ENCODE results near the gene ZNF76. TPM values are rescaled to one million over a fixed set of nuclear protein-coding genes. Genes with fewer than 3 reads are reported as not detected.
A peak's percentile ranks its signal among the peaks of the same experiment; 100 is the strongest.

The ZNF76 gene
- total RNA-seq, 1 donor from 2014 or later, result 12.7 TPM

- H3K27me3 Mint-ChIP-seq (ENCODE audit: low read depth, unreplicated experiment), result peaks cover 37% of the 10 kb centered on the region
- peaks cover 1% of the 10 kb centered on the region for H3K4me1 Mint-ChIP-seq (ENCODE audit: low read depth, unreplicated experiment)
- H4K20me1 ChIP-seq (ENCODE audit: insufficient read depth, low read length), result no peaks in the 10 kb centered on the region
- no peaks in the 10 kb centered on the region for H3K9me3 ChIP-seq (ENCODE audit: insufficient read depth, low read depth, low read length)
- H3K27ac Mint-ChIP-seq (ENCODE audit: unreplicated experiment), result no peak overlapping the region
- H3K27me3 ChIP-seq (ENCODE audit: insufficient read depth, low read length), result peaks cover 10% of the 10 kb centered on the region
- H3K4me2 ChIP-seq (ENCODE audit: low read length), result peak overlapping the region; percentile 88
- peak overlapping the region; percentile 86 for H3K4me3 Mint-ChIP-seq (ENCODE audit: unreplicated experiment)
- H3K4me1 ChIP-seq (ENCODE audit: insufficient read depth, low read length), result peaks cover 9% of the 10 kb centered on the region
- no peaks in the 10 kb centered on the region for H3K36me3 ChIP-seq (ENCODE audit: insufficient read depth, low read length)
- peak overlapping the region; percentile 79 for H2AFZ ChIP-seq (ENCODE audit: low read depth, low read length)
- TF ChIP-seq, protein P1, sequence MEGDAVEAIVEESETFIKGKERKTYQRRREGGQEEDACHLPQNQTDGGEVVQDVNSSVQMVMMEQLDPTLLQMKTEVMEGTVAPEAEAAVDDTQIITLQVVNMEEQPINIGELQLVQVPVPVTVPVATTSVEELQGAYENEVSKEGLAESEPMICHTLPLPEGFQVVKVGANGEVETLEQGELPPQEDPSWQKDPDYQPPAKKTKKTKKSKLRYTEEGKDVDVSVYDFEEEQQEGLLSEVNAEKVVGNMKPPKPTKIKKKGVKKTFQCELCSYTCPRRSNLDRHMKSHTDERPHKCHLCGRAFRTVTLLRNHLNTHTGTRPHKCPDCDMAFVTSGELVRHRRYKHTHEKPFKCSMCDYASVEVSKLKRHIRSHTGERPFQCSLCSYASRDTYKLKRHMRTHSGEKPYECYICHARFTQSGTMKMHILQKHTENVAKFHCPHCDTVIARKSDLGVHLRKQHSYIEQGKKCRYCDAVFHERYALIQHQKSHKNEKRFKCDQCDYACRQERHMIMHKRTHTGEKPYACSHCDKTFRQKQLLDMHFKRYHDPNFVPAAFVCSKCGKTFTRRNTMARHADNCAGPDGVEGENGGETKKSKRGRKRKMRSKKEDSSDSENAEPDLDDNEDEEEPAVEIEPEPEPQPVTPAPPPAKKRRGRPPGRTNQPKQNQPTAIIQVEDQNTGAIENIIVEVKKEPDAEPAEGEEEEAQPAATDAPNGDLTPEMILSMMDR (IDR thresholded peaks at IDR 0.05; ENCODE audit: insufficient read depth, low read depth, low read length), result no peak
- TF ChIP-seq EZH2 (IDR thresholded peaks at IDR 0.05; ENCODE audit: insufficient read depth, low read length), result peak; percentile 35
- H3K27ac ChIP-seq (ENCODE audit: low read depth, low read length), result no peak overlapping the region
- peak overlapping the region; percentile 40 for H3K9ac ChIP-seq (ENCODE audit: low read length)
- FAIRE-seq (no peak), DNase-seq (ENCODE audit: low read depth) (peak; percentile 14)
- no peaks in the 10 kb centered on the region for H3K79me2 ChIP-seq (ENCODE audit: insufficient read depth, low read length)
- no peaks in the 10 kb centered on the region for H3K9me3 Mint-ChIP-seq (ENCODE audit: unreplicated experiment)
- H3K36me3 Mint-ChIP-seq (ENCODE audit: low read depth, unreplicated experiment), result peaks cover 9% of the 10 kb centered on the region
- H3K4me3 ChIP-seq (ENCODE audit: insufficient read depth, low read depth, low read length), result peak overlapping the region; percentile 63
Measured at GRCh38 chr6:35317483-35318195, 58.1 kb downstream of the ZNF76 start.

- H3K27me3 ChIP-seq (ENCODE audit: insufficient read depth, low read length), result peaks cover 10% of the 10 kb centered on the region
- H3K36me3 ChIP-seq (ENCODE audit: insufficient read depth, low read length), result no peaks in the 10 kb centered on the region
- peak overlapping the region; percentile 79 for H2AFZ ChIP-seq (ENCODE audit: low read depth, low read length)
- peak overlapping the region; percentile 63 for H3K9ac ChIP-seq (ENCODE audit: low read length)
- H3K36me3 Mint-ChIP-seq (ENCODE audit: low read depth, unreplicated experiment), result peaks cover 10% of the 10 kb centered on the region
- peaks cover 1% of the 10 kb centered on the region for H3K4me1 Mint-ChIP-seq (ENCODE audit: low read depth, unreplicated experiment)
- peak overlapping the region; percentile 63 for H3K4me3 ChIP-seq (ENCODE audit: insufficient read depth, low read depth, low read length)
- H3K27ac Mint-ChIP-seq (ENCODE audit: unreplicated experiment), result peak overlapping the region; percentile 47
- H3K4me3 Mint-ChIP-seq (ENCODE audit: unreplicated experiment), result peak overlapping the region; percentile 86
- no peaks in the 10 kb centered on the region for H3K79me2 ChIP-seq (ENCODE audit: insufficient read depth, low read length)
- H3K9me3 Mint-ChIP-seq (ENCODE audit: unreplicated experiment), result no peaks in the 10 kb centered on the region
- no peak overlapping the region for H3K27ac ChIP-seq (ENCODE audit: low read depth, low read length)
- DNase-seq (ENCODE audit: low read depth) (peak; percentile 58), FAIRE-seq (no peak)
- TF ChIP-seq, protein P1 (IDR thresholded peaks at IDR 0.05; ENCODE audit: insufficient read depth, low read depth, low read length), result no peak
- no peak for TF ChIP-seq EZH2 (IDR thresholded peaks at IDR 0.05; ENCODE audit: insufficient read depth, low read length)
- peaks cover 9% of the 10 kb centered on the region for H3K4me1 ChIP-seq (ENCODE audit: insufficient read depth, low read length)
- H4K20me1 ChIP-seq (ENCODE audit: insufficient read depth, low read length), result no peaks in the 10 kb centered on the region
- no peaks in the 10 kb centered on the region for H3K9me3 ChIP-seq (ENCODE audit: insufficient read depth, low read depth, low read length)
- H3K27me3 Mint-ChIP-seq (ENCODE audit: low read depth, unreplicated experiment), result peaks cover 37% of the 10 kb centered on the region
- peak overlapping the region; percentile 88 for H3K4me2 ChIP-seq (ENCODE audit: low read length)
Measured at GRCh38 chr6:35318196-35319171, 58.9 kb downstream of the ZNF76 start.
